GM19035 (cell line): ENCODE results near the gene OVAAL.

Experiments
- ATAC-seq: cut with Tn5 transposase; IDR thresholded peaks from one replicate; pipeline ENCODE4 v1.9.1; 2021; ENCODE audit not compliant: unreplicated experiment

Gene OVAAL

GRCh38 chr1:180568184-180568583 is 9.4 kb downstream of the OVAAL start:
- no peak for ATAC-seq

DNA sequence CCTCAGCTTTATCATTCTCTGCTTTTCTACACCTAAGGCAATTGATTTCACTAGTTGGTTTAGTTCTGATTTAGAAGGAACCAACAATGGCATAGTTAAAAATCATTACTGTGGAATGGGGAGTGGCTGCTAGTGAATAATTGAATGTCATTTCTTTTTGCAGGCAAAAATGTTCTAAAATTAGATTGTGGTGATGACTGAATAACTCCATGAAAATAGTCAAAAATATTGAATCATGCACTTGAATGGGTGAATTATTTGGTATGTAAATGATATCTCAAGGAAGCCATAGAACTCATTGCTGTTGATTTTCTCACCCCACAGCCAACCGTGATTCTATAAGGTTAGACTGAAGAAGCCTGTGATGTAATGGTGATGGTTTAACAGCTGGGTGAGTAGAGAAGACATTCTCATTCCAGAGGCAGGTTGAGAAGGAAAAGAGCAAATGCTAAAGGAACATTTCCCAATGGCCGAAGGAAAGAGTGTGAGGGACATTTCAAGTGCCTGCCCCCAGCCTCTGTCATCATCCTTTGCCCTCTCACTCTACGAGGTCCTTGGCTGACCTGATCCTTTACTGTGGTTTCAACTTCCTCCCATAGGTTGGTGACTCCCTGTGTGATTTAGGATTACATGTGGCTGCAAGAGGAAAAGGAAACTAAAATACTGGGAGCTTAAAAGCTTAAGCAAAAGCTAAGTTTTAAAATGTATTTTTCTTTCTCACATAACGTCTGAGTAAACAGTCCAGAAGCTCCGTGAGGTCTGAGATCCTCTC is 12.5 kb downstream of the OVAAL start:
- ATAC-seq: no peak

- no peak for ATAC-seq
Measured at GRCh38 chr1:180571832-180572636, 13.3 kb downstream of the OVAAL start.

DNA sequence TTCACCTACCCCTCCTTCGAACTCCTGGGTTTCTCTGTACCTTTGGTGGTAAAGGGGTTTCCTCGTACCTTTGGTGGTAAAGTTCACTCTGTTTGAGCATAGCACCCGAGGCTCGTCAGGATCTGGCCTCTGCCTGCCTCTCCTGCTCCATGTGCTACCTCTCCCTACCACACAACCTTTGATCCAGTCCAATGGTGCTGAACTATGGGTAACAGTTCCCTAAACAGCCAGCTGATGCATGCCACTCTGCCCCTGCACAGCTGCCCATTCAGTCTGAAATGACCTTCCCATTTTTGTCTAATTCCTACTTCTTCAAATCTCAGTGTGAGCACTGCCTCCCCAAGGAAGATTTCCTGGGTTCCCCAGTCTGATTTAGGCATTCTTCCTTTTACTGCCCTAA is 14.0 kb downstream of the OVAAL start:
- no peak for ATAC-seq

DNA sequence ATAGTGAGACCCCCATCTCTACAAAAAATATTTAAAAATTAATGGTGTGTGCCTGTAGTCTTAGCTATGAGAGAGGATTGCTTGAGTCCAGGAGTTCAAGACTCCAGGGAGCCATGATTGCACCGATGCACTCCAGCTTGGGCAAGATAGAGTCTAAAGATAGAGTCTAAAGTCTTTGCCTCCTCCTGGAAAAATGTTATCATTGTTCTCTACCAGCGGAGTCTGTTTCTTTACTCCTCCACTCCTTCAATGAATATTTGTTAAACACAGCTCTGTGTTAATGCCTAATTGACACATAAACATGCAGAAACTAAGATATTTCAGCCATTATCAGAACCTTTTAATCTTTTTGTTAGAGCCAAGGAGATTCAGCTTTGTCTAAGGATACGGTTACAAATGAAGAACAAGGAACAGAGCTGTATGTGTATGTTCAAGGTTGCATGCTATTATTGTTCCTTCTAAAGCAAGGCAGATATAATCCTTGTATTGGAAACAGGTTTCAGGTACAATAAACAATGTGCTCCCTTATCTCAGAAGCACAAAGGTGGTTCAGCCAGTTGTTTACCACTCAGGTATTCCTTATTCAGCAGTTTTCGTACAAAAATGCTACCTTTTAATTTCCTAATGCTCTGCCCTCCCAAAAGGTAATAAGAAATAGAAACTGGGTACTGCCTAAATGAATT is 15.4 kb downstream of the OVAAL start:
- ATAC-seq: no peak

DNA sequence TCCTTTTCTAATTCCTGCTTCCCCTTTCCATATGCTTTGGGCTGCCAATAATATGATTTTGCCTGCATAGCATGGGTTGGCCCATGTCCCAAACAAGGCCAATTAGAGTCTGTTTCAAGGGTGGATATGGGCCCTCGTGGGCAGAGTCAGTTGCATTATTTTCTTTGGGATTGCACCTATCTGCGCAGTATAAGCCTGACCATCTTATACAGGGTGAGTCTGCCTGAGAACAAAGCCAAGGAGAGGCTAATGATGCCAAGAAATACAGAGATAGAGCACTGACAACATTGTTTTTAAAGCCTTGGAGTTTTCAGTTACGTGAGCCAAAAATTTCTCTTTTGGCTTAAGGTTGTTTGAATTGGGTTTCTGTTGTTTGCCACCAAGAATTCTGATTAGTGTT is 18.6 kb downstream of the OVAAL start:
- no peak for ATAC-seq

DNA sequence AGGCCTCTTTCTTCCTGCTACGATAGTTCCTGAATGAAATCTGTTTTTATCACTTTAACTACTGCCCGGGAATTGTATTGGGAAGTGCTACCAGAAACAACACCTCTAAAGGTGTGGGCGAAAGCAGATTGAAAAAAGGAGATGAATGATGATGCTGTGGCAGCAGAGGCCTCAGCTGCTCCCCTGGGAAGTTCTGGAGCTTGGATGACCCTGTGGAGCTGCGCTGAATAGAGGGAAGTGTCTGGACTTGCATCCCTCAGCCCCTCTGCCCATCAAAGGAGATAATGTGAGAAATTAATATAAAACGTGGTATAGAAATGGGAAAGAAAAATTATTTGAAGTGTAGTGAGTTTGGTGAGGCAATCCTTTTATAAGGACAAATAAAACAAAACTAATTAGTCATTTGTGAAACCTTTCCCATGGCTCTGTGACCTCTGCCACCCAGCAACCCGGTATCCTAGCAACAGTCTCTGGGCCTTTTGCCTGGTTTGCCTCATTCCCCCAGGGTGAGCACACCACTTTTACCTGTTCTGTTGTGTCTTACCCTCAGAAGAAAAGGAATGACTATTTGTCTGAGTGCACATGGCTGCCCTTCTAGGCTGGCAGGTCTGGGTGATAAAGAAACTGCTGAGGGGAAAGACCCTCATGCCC is 21.3 kb downstream of the OVAAL start:
- no peak for ATAC-seq

DNA sequence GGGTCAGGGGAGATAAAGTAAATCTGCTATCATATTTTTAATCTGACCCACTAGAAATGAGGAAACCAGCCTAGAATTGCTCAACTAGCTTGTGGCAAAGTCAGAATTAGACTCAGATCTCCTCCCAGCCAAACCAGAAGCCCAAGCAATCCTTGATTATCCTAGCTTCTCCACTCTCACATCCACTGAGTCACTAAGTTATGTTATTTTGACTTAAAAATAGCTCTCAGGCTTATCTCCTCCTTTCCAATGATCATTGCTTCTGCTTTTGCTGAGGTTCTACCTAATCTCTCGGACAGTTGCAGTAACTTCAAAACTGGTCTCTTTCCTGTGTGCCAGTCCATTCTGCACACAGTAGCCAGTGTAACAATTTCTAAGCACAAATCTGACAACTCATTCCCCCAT is 22.9 kb downstream of the OVAAL start:
- ATAC-seq: no peak

DNA sequence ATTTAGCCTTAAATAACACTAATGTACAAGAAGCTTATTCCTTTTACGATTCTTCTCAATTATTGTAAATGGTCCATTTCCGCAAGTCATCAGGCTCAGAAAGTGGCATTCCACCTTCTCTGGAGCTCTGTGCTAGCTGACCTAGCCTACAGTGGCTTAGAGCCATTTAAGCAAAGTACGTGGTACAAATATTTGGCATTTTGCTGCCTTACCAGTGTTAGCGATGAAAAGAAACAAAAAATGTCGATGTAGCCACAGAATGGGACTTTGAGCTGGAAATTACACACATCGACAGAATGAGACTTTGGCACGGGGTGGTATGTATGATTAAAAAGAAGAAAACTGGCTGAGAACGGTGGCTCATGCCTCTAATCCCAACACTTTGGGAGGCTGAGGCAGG is 26.1 kb downstream of the OVAAL start:
- no peak for ATAC-seq

- no peak for ATAC-seq
Measured at GRCh38 chr1:180585994-180586359, 27.2 kb downstream of the OVAAL start.

- ATAC-seq: no peak
Measured at GRCh38 chr1:180586671-180587155, 27.9 kb downstream of the OVAAL start.

GRCh38 chr1:180588121-180588520 is 29.4 kb downstream of the OVAAL start:
- ATAC-seq: no peak

DNA sequence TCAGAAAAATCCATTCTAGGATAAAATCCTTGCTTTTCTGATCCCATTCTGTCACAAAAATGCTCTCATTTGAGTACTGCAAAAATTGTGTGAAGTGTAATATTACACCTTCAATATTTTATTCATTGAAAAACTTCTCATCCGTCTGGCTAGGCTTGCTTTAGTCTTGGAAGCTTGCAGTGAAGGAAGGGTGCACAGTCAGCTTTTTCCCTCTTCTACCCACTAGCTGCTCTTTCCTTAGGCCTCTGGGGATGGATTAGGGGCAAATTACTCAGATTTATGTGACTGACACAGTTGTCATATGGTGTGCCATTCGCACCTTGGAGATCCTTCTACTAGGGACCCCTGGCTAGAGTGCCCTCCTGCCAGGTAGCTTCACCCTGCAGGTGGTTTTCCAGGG is 32.1 kb downstream of the OVAAL start:
- no peak for ATAC-seq

DNA sequence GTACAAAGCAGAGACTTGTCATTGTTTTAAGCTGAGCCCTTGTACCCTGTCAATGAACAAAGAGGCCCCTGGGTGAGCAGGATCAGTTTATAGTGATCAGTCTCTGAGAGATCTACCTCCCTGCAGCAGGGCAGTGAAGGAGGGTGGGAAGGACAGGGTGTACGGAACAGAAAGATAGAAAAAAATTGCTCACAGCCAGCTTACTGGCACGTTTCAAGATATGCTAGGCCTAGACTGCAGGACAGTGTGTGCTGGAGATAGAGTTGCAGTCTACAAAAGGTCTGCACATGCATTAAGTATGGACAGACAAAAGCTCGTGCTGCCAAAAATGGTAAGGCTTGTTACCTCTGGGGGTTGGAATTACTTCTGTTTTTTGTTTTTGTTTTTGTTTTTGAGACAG is 34.6 kb downstream of the OVAAL start:
- no peak for ATAC-seq

DNA sequence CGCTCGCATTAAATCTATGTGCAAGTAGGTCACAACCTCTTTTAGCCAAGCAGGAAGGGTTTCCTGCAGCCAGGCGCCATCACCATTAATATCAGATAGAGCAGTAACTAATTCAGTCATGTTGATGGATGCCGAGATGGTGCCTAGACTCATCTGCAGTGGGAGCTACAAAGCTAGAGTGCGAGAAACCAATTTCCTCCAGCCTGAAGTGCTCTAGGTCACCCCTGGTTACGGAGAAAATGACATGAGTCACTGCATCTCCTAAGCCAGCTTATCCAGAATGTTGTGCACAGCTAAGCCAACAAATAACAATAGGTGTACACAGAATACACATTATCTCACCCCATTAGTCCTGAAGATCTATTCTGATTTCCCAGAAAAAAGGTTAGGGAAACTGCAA is 36.0 kb downstream of the OVAAL start:
- no peak for ATAC-seq

- ATAC-seq: no peak
Measured at GRCh38 chr1:180595966-180596365, 37.2 kb downstream of the OVAAL start.

GRCh38 chr1:180597520-180597919 is 38.8 kb downstream of the OVAAL start:
- no peak for ATAC-seq

DNA sequence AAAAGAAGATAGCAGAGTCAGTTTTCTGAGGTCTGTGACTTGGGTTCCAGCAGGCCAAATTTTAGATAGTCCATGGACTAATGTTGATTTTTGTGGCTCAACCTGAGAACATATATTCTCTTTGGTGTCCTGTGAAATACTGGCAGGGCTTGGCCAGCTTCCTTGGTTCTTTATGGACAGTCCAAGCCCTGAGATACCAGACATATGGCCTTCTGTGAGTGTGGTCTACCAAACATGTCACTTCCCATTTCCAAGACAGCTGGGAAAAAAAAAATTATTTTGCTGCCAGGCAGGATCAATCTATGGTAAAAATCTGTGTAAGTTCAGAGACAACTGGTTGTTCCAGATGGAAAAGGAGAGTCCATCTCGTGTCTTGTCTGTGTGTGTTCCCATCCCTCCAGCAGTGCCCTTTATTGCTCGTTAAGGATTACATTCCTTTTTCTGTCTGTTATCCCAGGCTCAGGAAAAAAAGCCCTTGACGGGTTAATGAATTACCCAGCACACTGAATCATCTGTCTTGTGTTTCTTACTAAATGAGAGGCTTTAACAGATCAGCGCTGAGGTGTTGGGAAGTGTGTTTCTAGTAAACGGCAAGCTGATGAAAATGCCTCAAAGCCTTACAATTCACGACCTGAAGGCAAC is 39.7 kb downstream of the OVAAL start:
- ATAC-seq: no peak

- ATAC-seq: no peak
Measured at GRCh38 chr1:180600343-180600742, 41.6 kb downstream of the OVAAL start.

DNA sequence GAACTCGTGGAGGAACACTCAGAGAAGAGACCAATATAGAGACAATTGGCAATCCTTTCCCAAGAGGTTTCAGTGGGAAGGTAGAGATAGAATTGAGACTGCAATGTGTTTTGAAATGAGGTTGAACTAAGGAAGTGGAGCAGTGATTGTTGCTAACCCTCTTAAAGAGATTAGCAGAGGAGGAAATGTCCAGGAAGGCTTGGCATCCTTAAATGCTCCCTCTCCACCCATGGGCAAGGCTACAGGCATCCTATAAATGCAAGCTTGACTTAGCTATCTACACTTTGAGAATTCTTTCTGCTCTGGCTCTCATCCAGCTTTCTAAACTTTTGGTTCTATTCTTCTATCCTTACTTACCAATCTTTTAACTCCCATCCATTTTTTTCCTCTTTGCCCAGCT is 42.7 kb downstream of the OVAAL start:
- ATAC-seq: no peak
